Right lobe of liver (tissue), 6 donors: ENCODE data around the gene PASK. TPM values are rescaled to one million over a fixed set of nuclear protein-coding genes. Genes with fewer than 3 reads are reported as not detected.

Experiments used
- ATAC-seq, 4 donors: fragments of 200-7000 bp; cut with Tn5 transposase; one replicate each; pipeline ENCODE4 v1.9.1; 2020; ENCODE audit warnings: mild to moderate bottlenecking in 4 of 4, moderate library complexity in 4 of 4
- DNase-seq, 3 donors: peaks; one replicate each; pipeline ENCODE4 v3.0.0-alpha.2; 2020
- H3K27ac ChIP-seq, 3 donors: fragments of 200-600 bp; one replicate each; pipeline ENCODE4 v1.8.0; 2022
- H3K27me3 ChIP-seq, 2 donors: fragments of 200-600 bp; one replicate each; pipeline ENCODE4 v1.8.0; 2022
- H3K36me3 ChIP-seq, 4 donors: fragments of 200-600 bp; sonication (generic) in 1 of 4; one replicate each; pipeline versions ENCODE4 v1.5.1 to v1.8.0; 2017 to 2022; ENCODE audit warnings: control low read depth in 1 of 4
- H3K4me1 ChIP-seq, 4 donors: fragments of 200-600 bp; sonication (generic) in 1 of 4; one replicate each; pipeline versions ENCODE4 v1.5.1 to v1.8.0; 2017 to 2022; ENCODE audit warnings: control low read depth in 1 of 4
- H3K4me3 ChIP-seq, 3 donors: fragments of 200-600 bp; one replicate each; pipeline ENCODE4 v1.8.0; 2022
- H3K9me3 ChIP-seq, 4 donors: fragments of 200-600 bp; sonication (generic) in 1 of 4; one replicate each; pipeline versions ENCODE4 v1.5.1 to v1.8.0; 2017 to 2022; ENCODE audit warnings: control low read depth in 1 of 4
- CTCF ChIP-seq, 4 donors: fragments of 200-600 bp in 3 of 4; fragments of 450-650 bp in 1 of 4; IDR thresholded peaks; one replicate each; pipeline versions ENCODE4 v1.5.1 to v1.8.0; 2016 to 2022; ENCODE audit warnings: antibody characterized with exemption in 4 of 4, mild to moderate bottlenecking in 2 of 4
- POLR2A ChIP-seq: fragments of 450-650 bp; IDR thresholded peaks from one replicate; pipeline ENCODE4 v1.6.1; 2017; ENCODE audit warnings: antibody characterized with exemption, mild to moderate bottlenecking
- WGBS: methylation state at CpG from one replicate; pipeline ENCODE4 v1.1.6; 2018; ENCODE audit warnings: low coverage, low lambda C conversion rate; ENCODE audit not compliant: insufficient coverage; ENCODE audit errors: missing lambda C conversion rate; 5-methylcytosine and 5-hydroxymethylcytosine counted together
- intact Hi-C, 2 donors: fragments of 100-400 bp; cut with DNase I; formaldehyde crosslinking; loops; one replicate each; pipeline versions ENCODE4 v1.11.2 to v1.14.1; 2022
- total RNA-seq, 6 experiments: library from RNA; depleted of rRNA in 2 of 6; stranded (reverse); fragments of >200 nt in 2 of 6; fragmentation: NEBNext Ultra II Directional in 3 of 6; extraction: Animal tissue kit (Norgen Biotek cat#: 25700) in 3 of 6; gene quantifications; one replicate each; pipeline versions ENCODE4 v1.1.0 to v1.2.4, GENCODE V29; 2016 to 2023
- donor health status: DM: no; HTN: yes; CAD: no.
- donor health status: DM: no; HTN: no; CAD: no.
- donor health status: DM: no; HTN: no; CAD: no.
- donor health status: DM: no; HTN: yes; CAD: no.
- donor health status: DM: no; HTN: yes; CAD: no.

The PASK gene
- total RNA-seq, 6 experiments from 2014 or later, result 2.0 to 4.2 (median 3.4) TPM

- H3K27me3 ChIP-seq, result no peaks in the 10 kb centered on the region
- 91% methylated on average over 6 of the region's 28 CpGs for WGBS
- H3K27ac ChIP-seq, result no peak overlapping the region
- no peak for DNase-seq
- no peaks in the 10 kb centered on the region for H3K4me1 ChIP-seq
- intact Hi-C loops, result no loop called here
- no peak for TF ChIP-seq POLR2A
- no peak for TF ChIP-seq CTCF (IDR thresholded peaks at IDR 0.05)
- no peak overlapping the region for H3K4me3 ChIP-seq
- no peaks in the 10 kb centered on the region for H3K9me3 ChIP-seq
- H3K36me3 ChIP-seq, result peaks cover 0 to 55% (median 2%) of the 10 kb centered on the region in 4 donors
- ATAC-seq, result no peak
Measured at GRCh38 chr2:241068942-241069810, 80.1 kb downstream of the PASK start.

- no peaks in the 10 kb centered on the region for H3K4me1 ChIP-seq
- no peak overlapping the region for H3K27ac ChIP-seq
- ATAC-seq (no peak), DNase-seq (no peak)
- no peaks in the 10 kb centered on the region for H3K27me3 ChIP-seq
- TF ChIP-seq CTCF (IDR thresholded peaks at IDR 0.05), result no peak
- TF ChIP-seq POLR2A, result no peak
- H3K9me3 ChIP-seq, result no peaks in the 10 kb centered on the region
- intact Hi-C loops, result no loop called here
- no peak overlapping the region for H3K4me3 ChIP-seq
- peaks cover 0 to 51% (median 2%) of the 10 kb centered on the region in 4 donors for H3K36me3 ChIP-seq
- WGBS, result 77% methylated on average over 13 of the region's 25 CpGs
Measured at GRCh38 chr2:241068136-241068941, 80.9 kb downstream of the PASK start.

GRCh38 chr2:241067501-241068135, 81.7 kb downstream of the PASK start:
- intact Hi-C loops, result no loop called here
- TF ChIP-seq CTCF (IDR thresholded peaks at IDR 0.05) (no peak), POLR2A (no peak)

GRCh38 chr2:241066893-241067341, 82.4 kb downstream of the PASK start:
- no peak overlapping the region for H3K27ac ChIP-seq
- no peaks in the 10 kb centered on the region for H3K9me3 ChIP-seq
- no peaks in the 10 kb centered on the region for H3K27me3 ChIP-seq
- TF ChIP-seq CTCF (IDR thresholded peaks at IDR 0.05) (no peak), POLR2A (no peak)
- intact Hi-C loops, result no loop called here
- no peak for ATAC-seq
- H3K4me1 ChIP-seq, result no peaks in the 10 kb centered on the region
- H3K36me3 ChIP-seq, result peaks cover 0 to 43% (median 2%) of the 10 kb centered on the region in 4 donors
- WGBS, result no CpG with 5 or more reads among the region's 15 CpGs
- no peak for DNase-seq
- no peak overlapping the region for H3K4me3 ChIP-seq

More at GRCh38 chr2:241067501-241068135, 81.7 kb downstream of the PASK start:
- H3K4me1 ChIP-seq, result no peaks in the 10 kb centered on the region
- no peaks in the 10 kb centered on the region for H3K9me3 ChIP-seq
- H3K36me3 ChIP-seq, result peaks cover 0 to 50% (median 2%) of the 10 kb centered on the region in 4 donors
- no peak for ATAC-seq
- no peaks in the 10 kb centered on the region for H3K27me3 ChIP-seq
- H3K27ac ChIP-seq, result no peak overlapping the region
- DNase-seq, result no peak
- WGBS, result no CpG with 5 or more reads among the region's 21 CpGs
- H3K4me3 ChIP-seq, result no peak overlapping the region
